ENCODE data around the gene SPATA32. TPM values are rescaled to one million over a fixed set of nuclear protein-coding genes. Genes with fewer than 3 reads are reported as not detected.

SPATA32 gene
- total RNA-seq, 1 donor from 2014 or later, result not detected

- DNase-seq (ENCODE audit: low spot score), result peak; percentile 73
Measured at GRCh38 chr17:45247429-45248131, 14.3 kb downstream of the SPATA32 start.

- no peak for DNase-seq (ENCODE audit: low spot score)
Measured at GRCh38 chr17:45246861-45247428, 14.9 kb downstream of the SPATA32 start.

- DNase-seq (ENCODE audit: low spot score), result no peak
Measured at GRCh38 chr17:45246338-45246737, 15.6 kb downstream of the SPATA32 start.

- no peak for DNase-seq (ENCODE audit: low spot score)
Measured at GRCh38 chr17:45244725-45245656, 16.9 kb downstream of the SPATA32 start.

GRCh38 chr17:45243750-45244149, 18.1 kb downstream of the SPATA32 start:
- no peak for DNase-seq (ENCODE audit: low spot score)

- DNase-seq (ENCODE audit: low spot score), result no peak
Measured at GRCh38 chr17:45242029-45242414, 19.9 kb downstream of the SPATA32 start.

- no peak for DNase-seq (ENCODE audit: low spot score)
Measured at GRCh38 chr17:45241328-45242028, 20.4 kb downstream of the SPATA32 start.

GRCh38 chr17:45240905-45241327, 21.0 kb downstream of the SPATA32 start:
- no peak for DNase-seq (ENCODE audit: low spot score)

GRCh38 chr17:45238155-45238774, 23.6 kb downstream of the SPATA32 start:
- DNase-seq (ENCODE audit: low spot score), result no peak

GRCh38 chr17:45237686-45238085, 24.2 kb downstream of the SPATA32 start:
- DNase-seq (ENCODE audit: low spot score), result no peak

GRCh38 chr17:45236282-45236606, 25.6 kb downstream of the SPATA32 start:
- no peak for DNase-seq (ENCODE audit: low spot score)

- DNase-seq (ENCODE audit: low spot score), result peak; percentile 52
Measured at GRCh38 chr17:45235416-45236281, 26.2 kb downstream of the SPATA32 start.

- no peak for DNase-seq (ENCODE audit: low spot score)
Measured at GRCh38 chr17:45234641-45235415, 27.1 kb downstream of the SPATA32 start.

- no peak for DNase-seq (ENCODE audit: low spot score)
Measured at GRCh38 chr17:45233423-45233924, 28.4 kb downstream of the SPATA32 start.

- DNase-seq (ENCODE audit: low spot score), result no peak
Measured at GRCh38 chr17:45232514-45233422, 29.1 kb downstream of the SPATA32 start.

- no peak for DNase-seq (ENCODE audit: low spot score)
Measured at GRCh38 chr17:45231481-45232116, 30.3 kb downstream of the SPATA32 start.

GRCh38 chr17:45230787-45231480, 31.0 kb downstream of the SPATA32 start:
- DNase-seq (ENCODE audit: low spot score), result peak; percentile 60

Measured in umbilical cord (tissue), 2 donors.